HG03558 (cell line): ENCODE results near the gene GRB2.
"Not testable (repeated sequence)": the region's sequence is repeated elsewhere in the genome, so short reads cannot be mapped to it uniquely, and the experiment has no call there.

Source experiments
- ATAC-seq: cut with Tn5 transposase; IDR thresholded peaks from one replicate; pipeline ENCODE4 v1.9.1; 2021; ENCODE audit warnings: moderate number of reproducible peaks; ENCODE audit not compliant: unreplicated experiment; ENCODE audit errors: extremely low read depth

GRB2 gene

GRCh38 chr17:75289832-75290337, 115.6 kb downstream of the GRB2 start:
- no peak for ATAC-seq

- peak; percentile 69 for ATAC-seq
Measured at GRCh38 chr17:75289115-75289831, 116.2 kb downstream of the GRB2 start, which contains the start of gene SLC25A19. SLC25A19 (minus strand) TSS chr17:75289433; CDS start chr17:75286764, 2,669 bp downstream.

- ATAC-seq, result no peak
Measured at GRCh38 chr17:75288770-75289114, 116.7 kb downstream of the GRB2 start.

GRCh38 chr17:75288359-75288758, 117.1 kb downstream of the GRB2 start:
- ATAC-seq, result no peak

- no peak for ATAC-seq
Measured at GRCh38 chr17:75287221-75287620, 118.3 kb downstream of the GRB2 start.

GRCh38 chr17:75285123-75285522, 120.4 kb downstream of the GRB2 start:
- ATAC-seq, result no peak

GRCh38 chr17:75280189-75280588, 125.3 kb downstream of the GRB2 start:
- not testable (repeated sequence) for ATAC-seq

GRCh38 chr17:75277664-75278071, 127.8 kb downstream of the GRB2 start:
- no peak for ATAC-seq

- ATAC-seq, result no peak
Measured at GRCh38 chr17:75273977-75274708, 131.3 kb downstream of the GRB2 start.

GRCh38 chr17:75272848-75273184, 132.7 kb downstream of the GRB2 start:
- ATAC-seq, result no peak

- ATAC-seq, result no peak
Measured at GRCh38 chr17:75271955-75272847, 133.3 kb downstream of the GRB2 start.

GRCh38 chr17:75271233-75271954, 134.1 kb downstream of the GRB2 start:
- peak; percentile 42 for ATAC-seq

- ATAC-seq, result no peak
Measured at GRCh38 chr17:75270966-75271232, 134.6 kb downstream of the GRB2 start, which contains the start of gene MIF4GD. MIF4GD (minus strand) TSS chr17:75271231; CDS start chr17:75270195, 1,036 bp downstream.

- ATAC-seq, result peak; percentile 20
Measured at GRCh38 chr17:75270218-75270965, 135.1 kb downstream of the GRB2 start.

- ATAC-seq, result no peak
Measured at GRCh38 chr17:75269844-75270217, 135.6 kb downstream of the GRB2 start.
